PC-9 (cell line): ENCODE measurements around the gene CACNA1G. TPM values are rescaled to one million over a fixed set of nuclear protein-coding genes. Genes with fewer than 3 reads are reported as not detected.

ENCODE experiments used
- BruUV-seq: library from RNA; stranded (reverse); fragments of 400-500 nt; replicated peaks from 2 replicates; lab custom pipeline; 2021; lab: Mats Ljungman, UMichigan
- CTCF ChIA-PET: fragments of 300-600 bp; sonication (Branson Sonifier 250); formaldehyde crosslinking; loops from one replicate; lab custom pipeline; 2022; ENCODE audit warnings: antibody characterized with exemption; lab: Charles Lee
- POLR2A ChIA-PET: fragments of 300-600 bp; sonication (Branson Sonifier 250); formaldehyde crosslinking; loops from one replicate; lab custom pipeline; 2022; ENCODE audit warnings: antibody characterized with exemption; ENCODE audit not compliant: unreplicated experiment; lab: Charles Lee
- DNase-seq, 2 experiments: peaks; one replicate each; pipeline versions ENCODE4 v3.0.0 to v3.0.0-alpha.2; 2015 to 2022; ENCODE audit warnings: mixed read lengths in 1 of 2
- H2AFZ ChIP-seq: fragments of 200-600 bp; sonication (generic); 2 replicates; pipeline ENCODE4 v1.8.1; 2017; ENCODE audit warnings: antibody characterized with exemption
- H3F3A ChIP-seq: fragments of 200-600 bp; sonication (generic); 2 replicates; pipeline ENCODE4 v1.8.1; 2017; ENCODE audit warnings: antibody characterized with exemption, mild to moderate bottlenecking, low read depth; ENCODE audit not compliant: insufficient read depth
- H3K27ac ChIP-seq: fragments of 200-600 bp; sonication (generic); 2 replicates; pipeline ENCODE4 v1.6.1; 2016; ENCODE audit warnings: mixed run types
- H3K27me3 ChIP-seq: fragments of 200-600 bp; sonication (generic); 2 replicates; pipeline ENCODE4 v1.6.1; 2016; ENCODE audit warnings: low read depth, mixed run types; ENCODE audit not compliant: insufficient read depth
- H3K36me3 ChIP-seq: fragments of 200-600 bp; sonication (generic); 2 replicates; pipeline ENCODE4 v1.6.1; 2016; ENCODE audit warnings: low read depth, mixed run types
- H3K4me1 ChIP-seq: fragments of 200-600 bp; sonication (generic); replicated peaks from 2 replicates; pipeline ENCODE4 v1.6.1; 2016; ENCODE audit warnings: mixed run types; ENCODE audit not compliant: insufficient read depth
- H3K4me2 ChIP-seq: fragments of 200-600 bp; sonication (generic); 2 replicates; pipeline ENCODE4 v1.6.1; 2017; ENCODE audit warnings: mixed run types
- H3K4me3 ChIP-seq: fragments of 200-600 bp; sonication (generic); 2 replicates; pipeline ENCODE4 v1.6.1; 2016; ENCODE audit warnings: mixed run types
- H3K79me2 ChIP-seq: fragments of 200-600 bp; sonication (generic); 2 replicates; pipeline ENCODE4 v1.6.1; 2017; ENCODE audit warnings: low read depth, mixed run types
- H3K9me2 ChIP-seq: fragments of 200-600 bp; sonication (generic); 2 replicates; pipeline ENCODE4 v1.8.1; 2017; ENCODE audit warnings: mild to moderate bottlenecking; ENCODE audit not compliant: insufficient read depth
- H3K9me3 ChIP-seq: fragments of 200-600 bp; sonication (generic); 2 replicates; pipeline ENCODE4 v1.8.1; 2016; ENCODE audit warnings: low read depth; ENCODE audit not compliant: insufficient read depth
- H4K20me1 ChIP-seq: fragments of 200-600 bp; sonication (generic); 2 replicates; pipeline ENCODE4 v1.8.1; 2017; ENCODE audit not compliant: insufficient read depth
- EZH2 ChIP-seq: fragments of 200-600 bp; sonication (generic); IDR thresholded peaks from 2 replicates; pipeline ENCODE4 v1.8.0; 2017; ENCODE audit warnings: antibody characterized with exemption, low read depth
- intact Hi-C: fragments of 100-400 bp; cut with micrococcal nuclease; formaldehyde crosslinking; loops from one replicate; pipeline ENCODE4 v1.10.0; 2022; ENCODE audit not compliant: unreplicated experiment
- total RNA-seq: library from RNA; stranded (reverse); gene quantifications from 2 replicates; pipeline ENCODE4 v1.2.3, GENCODE V29; 2021
- TF ChIP-seq, protein P1 (sequence below): fragments of 200-600 bp; sonication (generic); conservative IDR thresholded peaks from 2 replicates; pipeline ENCODE4 v1.6.1; 2017; ENCODE audit warnings: mixed run types, antibody characterized with exemption, mild to moderate bottlenecking, moderate library complexity

Gene CACNA1G
- total RNA-seq, 1 experiment from 2014 or later: 0.46 TPM

- no peaks in the 10 kb centered on the region; the same call in 1 of the 2 replicates for H4K20me1 ChIP-seq
- DNase-seq: no peak
- H3K36me3 ChIP-seq: peaks cover 66% of the 10 kb centered on the region
- ChIA-PET CTCF (no interaction called here), POLR2A (no interaction called here)
- peaks cover 97% of the 10 kb centered on the region for H3K79me2 ChIP-seq
- H3K4me3 ChIP-seq: no peak overlapping the region
- H3F3A ChIP-seq: peaks cover 77% of the 10 kb centered on the region
- H3K27ac ChIP-seq: peak overlapping the region; percentile 38; the same call in 1 of the 2 replicates
- intact Hi-C loops: no loop called here
- no peak overlapping the region for H2AFZ ChIP-seq
- BruUV-seq: no TSS peak
- H3K9me3 ChIP-seq: no peaks in the 10 kb centered on the region
- H3K4me1 ChIP-seq: peaks cover 19% of the 10 kb centered on the region
- no peaks in the 10 kb centered on the region for H3K27me3 ChIP-seq
- H3K9me2 ChIP-seq: no peaks in the 10 kb centered on the region
- TF ChIP-seq EZH2: no peak
- TF ChIP-seq, protein P1, sequence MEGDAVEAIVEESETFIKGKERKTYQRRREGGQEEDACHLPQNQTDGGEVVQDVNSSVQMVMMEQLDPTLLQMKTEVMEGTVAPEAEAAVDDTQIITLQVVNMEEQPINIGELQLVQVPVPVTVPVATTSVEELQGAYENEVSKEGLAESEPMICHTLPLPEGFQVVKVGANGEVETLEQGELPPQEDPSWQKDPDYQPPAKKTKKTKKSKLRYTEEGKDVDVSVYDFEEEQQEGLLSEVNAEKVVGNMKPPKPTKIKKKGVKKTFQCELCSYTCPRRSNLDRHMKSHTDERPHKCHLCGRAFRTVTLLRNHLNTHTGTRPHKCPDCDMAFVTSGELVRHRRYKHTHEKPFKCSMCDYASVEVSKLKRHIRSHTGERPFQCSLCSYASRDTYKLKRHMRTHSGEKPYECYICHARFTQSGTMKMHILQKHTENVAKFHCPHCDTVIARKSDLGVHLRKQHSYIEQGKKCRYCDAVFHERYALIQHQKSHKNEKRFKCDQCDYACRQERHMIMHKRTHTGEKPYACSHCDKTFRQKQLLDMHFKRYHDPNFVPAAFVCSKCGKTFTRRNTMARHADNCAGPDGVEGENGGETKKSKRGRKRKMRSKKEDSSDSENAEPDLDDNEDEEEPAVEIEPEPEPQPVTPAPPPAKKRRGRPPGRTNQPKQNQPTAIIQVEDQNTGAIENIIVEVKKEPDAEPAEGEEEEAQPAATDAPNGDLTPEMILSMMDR: no peak
- no peak overlapping the region for H3K4me2 ChIP-seq
Observed at GRCh38 chr17:50647187-50647586, 86.7 kb downstream of the CACNA1G start.

DNA sequence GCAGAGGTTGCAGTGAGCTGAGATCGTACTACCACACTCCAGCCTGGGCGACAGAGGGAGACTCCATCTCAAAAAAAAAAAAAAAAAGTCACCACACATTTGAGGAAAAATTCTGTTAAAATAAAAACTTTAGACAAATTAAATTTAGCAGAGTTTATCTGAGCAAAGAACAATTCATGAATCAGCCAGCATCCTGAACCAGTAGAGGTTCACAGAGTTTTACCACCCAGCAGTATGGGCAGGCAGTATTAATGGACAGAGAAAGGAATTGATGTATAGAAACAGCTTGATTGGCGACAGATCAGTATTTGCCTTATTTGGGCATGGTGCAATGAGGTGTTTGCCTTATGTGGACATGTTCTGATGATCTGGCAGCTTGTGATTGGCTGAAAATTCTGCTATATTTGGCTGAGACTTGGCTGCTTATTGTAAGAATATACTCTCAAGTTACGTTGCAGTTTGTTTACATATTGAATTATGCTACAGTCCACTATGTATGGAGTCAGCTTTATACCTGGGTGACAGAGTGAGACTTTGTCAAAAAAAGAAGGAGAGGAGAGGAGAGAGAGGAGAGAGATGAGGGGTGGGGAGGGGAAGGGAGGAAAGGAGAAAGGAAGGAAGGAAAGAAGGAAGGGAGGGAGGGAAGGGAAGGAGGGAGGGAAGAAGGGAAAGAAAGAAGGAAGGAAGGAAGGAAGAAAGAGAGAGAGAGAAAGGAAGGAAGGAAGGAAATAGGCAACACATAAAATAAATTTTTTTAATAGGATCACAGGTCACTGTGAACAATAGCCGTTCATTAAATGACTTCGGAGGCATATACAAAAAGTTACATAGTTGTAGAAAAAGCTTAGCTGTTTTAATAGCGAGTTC lies 88.8 kb downstream of the CACNA1G start:
- intact Hi-C loops: no loop called here
- H3K4me1 ChIP-seq: 0 out of 2 replicates have a peak, but pooled peaks cover 12% of the 10 kb centered on the region
- no TSS peak for BruUV-seq
- no peaks in the 10 kb centered on the region for H3K9me2 ChIP-seq
- H4K20me1 ChIP-seq: no peaks in the 10 kb centered on the region; the same call in 1 of the 2 replicates
- H3K4me3 ChIP-seq: no peak overlapping the region
- no peak overlapping the region for H3K4me2 ChIP-seq
- no peak for TF ChIP-seq EZH2
- TF ChIP-seq, protein P1: no peak
- peak in 1 of 2 experiments; percentile 80 for DNase-seq
- H3K27ac ChIP-seq: peak overlapping the region; percentile 38
- H3K9me3 ChIP-seq: no peaks in the 10 kb centered on the region
- ChIA-PET POLR2A (interaction anchor here (0.6 to 0.7 kb wide), 3 partner anchors 130 to 543 kb away, joined by 3 to 13 read pairs (median 7); no protein-coding TSS in a partner anchor), CTCF (no interaction called here)
- peaks cover 89% of the 10 kb centered on the region for H3F3A ChIP-seq
- peaks cover 96% of the 10 kb centered on the region for H3K79me2 ChIP-seq
- H3K27me3 ChIP-seq: no peaks in the 10 kb centered on the region
- H2AFZ ChIP-seq: no peak overlapping the region
- peaks cover 56% of the 10 kb centered on the region for H3K36me3 ChIP-seq

DNA sequence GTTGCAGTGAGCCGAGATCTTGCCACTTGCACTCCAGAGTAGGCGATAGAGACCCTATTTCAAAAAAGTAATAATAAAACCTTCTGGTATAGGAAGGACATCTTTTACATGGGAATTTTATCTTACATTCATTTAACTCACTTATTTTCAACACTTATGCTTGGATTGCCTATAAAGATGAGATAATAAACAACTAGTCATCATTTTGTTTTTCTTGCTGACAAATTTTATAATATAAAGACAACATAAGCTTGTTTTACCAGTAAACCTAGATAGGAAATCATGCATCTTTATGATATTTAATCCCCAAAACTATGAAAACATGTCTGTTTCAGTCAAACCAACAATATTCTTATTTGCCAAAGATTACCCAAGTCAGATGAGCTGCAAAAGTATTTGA lies 91.1 kb downstream of the CACNA1G start:
- Histone ChIP-seq H3K36me3 (peaks cover 42% of the 10 kb centered on the region), H3K4me1 (peaks cover 18% of the 10 kb centered on the region; the same call in 1 of the 2 replicates), H3F3A (peaks cover 80% of the 10 kb centered on the region; the same call in 1 of the 2 replicates), H3K9me2 (no peaks in the 10 kb centered on the region), H3K27me3 (no peaks in the 10 kb centered on the region), H3K9me3 (no peaks in the 10 kb centered on the region), H3K4me3 (no peak overlapping the region), H2AFZ (no peak overlapping the region), H3K27ac (peak overlapping the region; percentile 30; the same call in 1 of the 2 replicates), H3K4me2 (no peak overlapping the region), H3K79me2 (peaks cover 82% of the 10 kb centered on the region), H4K20me1 (no peaks in the 10 kb centered on the region)
- intact Hi-C loops: no loop called here
- DNase-seq: no peak
- no TSS peak for BruUV-seq
- TF ChIP-seq, protein P1: no peak
- TF ChIP-seq EZH2: no peak
- POLR2A ChIA-PET: interaction anchor here (0.6 kb wide), 1 partner anchor 215 kb away, joined by 3 read pairs; no protein-coding TSS in a partner anchor
- CTCF ChIA-PET: no interaction called here
